Activated CD4-positive, alpha-beta T cell treated with anti-CD3 and anti-CD28 coated beads, Interleukin-2, amount 50 U/mL, for 4 hours (primary cell): Measurements from ENCODE around the gene UBALD1.

Experiments used
- DNase-seq, 2 experiments: peaks; one replicate each; pipeline ENCODE4 v3.0.0-alpha.2; 2020

The UBALD1 gene

DNA sequence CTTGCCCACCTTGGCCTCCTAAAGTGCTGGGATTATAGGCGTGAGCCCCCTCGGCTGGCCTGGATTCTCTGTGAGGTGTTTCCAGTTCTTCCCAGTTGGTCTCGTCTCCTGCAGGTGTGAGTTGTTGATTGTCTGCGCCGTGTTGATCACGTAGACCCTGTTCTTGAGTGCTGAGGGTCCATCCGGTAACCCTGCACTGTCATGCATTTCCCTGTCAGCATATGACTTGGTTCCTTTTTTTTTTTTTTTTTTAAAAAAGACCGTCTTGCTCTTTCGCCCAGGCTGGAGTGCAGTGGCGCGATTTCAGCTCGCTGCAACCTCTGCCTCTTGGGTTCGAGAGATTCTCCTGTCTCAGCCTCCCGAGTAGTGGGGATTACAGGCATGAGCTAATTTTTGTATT is 27.2 kb upstream of the UBALD1 start:
- DNase-seq: no peak

DNA sequence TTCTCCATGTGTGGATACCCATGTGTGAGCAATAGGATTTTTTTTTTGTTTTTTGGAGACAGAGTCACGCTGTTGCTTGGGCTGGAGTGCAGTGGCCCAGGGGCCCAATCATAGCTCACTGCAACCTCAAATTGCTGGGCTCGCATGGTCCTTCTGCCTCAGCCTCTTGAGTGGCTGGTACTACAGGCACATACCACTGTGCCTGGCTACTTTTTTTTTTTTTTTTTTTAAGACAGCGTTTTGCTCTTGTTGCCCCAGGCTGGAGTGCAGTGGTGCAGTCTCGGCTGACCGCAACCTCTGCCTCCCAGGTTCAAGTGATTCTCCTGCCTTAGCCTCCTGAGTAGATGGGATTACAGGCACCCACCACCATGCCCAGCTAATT is 26.6 kb upstream of the UBALD1 start:
- no peak for DNase-seq

DNA sequence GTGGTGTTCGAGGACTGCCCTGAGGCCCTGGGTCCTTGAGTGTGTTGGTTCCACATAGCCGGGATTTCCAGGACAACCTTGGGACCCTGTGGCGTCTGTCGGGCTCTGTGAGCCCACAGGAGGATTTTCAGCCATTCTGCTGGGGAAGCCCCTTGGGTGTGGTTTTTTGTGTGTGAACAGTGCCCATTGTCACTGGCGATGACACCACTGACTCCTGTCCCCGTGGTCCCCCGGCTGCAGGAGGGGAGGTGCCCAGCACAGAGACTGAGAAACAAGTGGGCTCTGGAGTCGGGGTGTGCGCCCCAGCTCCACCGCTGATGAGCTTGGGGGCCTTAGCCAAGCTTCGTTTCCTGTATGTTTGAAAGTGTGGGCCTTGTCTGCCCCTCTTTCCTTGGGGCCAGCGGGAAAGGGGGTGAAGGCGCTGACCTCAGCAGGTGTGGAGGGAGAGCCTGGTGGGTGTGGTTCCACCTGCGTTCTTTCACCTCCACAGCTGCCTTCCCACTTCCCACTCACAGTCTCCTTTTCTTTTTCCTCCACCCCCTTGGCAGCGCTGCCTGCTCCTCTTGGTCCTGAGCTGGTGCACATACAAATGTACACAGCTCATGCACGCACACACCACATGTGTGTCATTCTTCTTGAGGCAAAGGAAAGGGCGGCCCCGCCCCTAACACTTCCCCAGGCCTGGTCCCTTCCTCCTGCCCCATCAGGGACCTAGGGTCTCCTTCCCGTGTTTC is 26.1 kb upstream of the UBALD1 start:
- DNase-seq: no peak

DNA sequence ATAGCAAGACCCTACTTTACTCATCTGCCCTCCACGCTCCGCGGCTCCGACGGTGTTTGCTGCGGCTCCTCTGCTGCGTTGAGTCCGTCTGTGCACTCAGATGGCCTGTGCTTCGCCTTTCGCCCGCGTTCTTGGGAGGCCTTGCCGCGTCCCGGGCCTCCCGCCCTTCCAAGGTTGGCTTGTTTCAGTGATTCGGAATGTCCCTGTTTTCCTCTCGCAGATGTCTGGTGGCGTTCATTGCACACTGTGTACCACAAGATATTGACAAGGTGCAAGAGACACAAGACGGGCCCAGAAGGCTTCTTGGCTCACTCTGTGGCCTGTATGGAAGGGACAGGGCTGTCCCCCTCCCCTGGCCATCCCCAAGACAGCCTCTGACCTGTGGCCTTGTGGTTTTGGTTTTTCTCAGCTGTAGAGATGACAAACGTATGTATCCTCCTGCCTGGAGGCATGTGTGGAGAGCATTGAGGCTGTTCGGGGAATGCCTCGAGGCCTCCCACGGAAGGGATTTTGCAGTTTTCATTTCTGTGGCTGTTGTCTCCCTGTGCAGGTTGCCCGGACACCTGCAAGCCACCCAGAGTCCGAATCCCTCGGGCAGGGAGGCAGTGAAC is 25.3 kb upstream of the UBALD1 start:
- no peak for DNase-seq

DNA sequence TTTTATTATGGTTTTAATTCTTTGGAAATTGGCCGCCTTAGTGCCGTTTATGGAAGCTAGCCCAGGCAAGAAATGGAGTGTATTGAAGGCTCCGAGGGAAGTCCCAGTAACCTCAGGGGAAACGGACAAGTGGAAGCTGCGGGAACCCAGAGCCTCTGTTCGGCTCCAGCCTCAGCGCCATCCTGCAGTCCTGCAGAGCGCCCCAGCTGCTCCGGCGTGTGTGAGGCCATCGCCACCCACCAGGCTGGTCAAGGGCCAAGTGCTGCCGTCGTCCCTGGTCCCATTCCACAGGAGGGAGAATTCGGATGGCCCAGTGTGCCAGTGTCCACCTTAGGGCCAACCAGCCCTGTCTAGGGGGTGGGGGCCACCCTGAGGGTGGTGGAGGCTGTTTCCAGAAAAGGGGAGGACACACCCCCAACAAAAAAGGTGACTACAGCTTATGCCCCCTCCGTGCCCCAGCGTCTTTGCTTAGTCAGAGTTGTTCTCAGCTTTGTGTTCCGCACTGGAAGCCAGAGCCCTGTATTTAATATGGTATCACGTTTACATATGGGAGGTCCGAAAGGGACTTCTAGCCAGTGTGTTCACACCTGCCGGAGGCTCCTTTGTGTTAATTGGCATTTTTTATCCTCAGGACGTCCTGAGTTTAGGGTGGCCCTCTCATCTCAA is 22.9 kb upstream of the UBALD1 start:
- no peak for DNase-seq

DNA sequence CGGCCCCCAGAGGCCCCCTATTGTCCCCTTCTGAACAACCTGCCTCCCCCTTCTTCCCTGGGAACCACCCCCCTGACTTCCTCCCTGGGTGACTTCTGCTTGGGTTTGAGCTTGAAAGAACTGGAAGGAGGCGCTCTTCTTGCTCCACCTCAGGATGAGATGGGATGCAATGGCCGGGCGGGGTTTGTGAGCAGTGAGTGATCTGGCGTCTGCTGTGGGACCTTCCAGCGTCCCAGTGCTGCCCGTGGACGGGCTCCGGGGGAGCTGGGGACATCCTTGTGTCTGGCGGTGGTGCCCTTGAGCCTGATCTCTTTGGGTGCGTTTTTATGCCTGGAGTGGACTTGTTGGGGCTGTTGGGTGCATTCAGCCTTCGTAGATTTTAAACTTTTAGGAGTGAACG is 21.5 kb upstream of the UBALD1 start:
- DNase-seq: no peak

DNA sequence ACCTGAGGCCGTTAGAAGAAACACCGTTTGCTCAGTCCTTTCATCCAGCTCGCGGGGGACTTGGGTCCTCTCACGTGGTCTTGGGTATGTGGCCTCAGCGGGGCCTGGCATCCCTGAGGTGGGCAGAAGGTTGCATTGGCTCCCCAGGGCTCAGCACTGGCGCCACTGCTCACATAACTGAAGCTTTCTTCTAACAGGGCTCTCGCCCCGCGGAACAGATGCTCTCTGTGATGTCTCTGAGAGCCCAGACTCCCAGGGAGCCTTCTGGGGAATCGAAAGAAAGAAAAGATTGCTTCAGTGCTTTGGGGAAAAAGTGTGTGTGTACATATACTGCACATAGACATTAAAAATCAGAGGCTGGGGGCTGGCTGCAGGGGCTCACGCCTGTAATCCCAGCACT is 20.1 kb upstream of the UBALD1 start:
- no peak for DNase-seq

DNA sequence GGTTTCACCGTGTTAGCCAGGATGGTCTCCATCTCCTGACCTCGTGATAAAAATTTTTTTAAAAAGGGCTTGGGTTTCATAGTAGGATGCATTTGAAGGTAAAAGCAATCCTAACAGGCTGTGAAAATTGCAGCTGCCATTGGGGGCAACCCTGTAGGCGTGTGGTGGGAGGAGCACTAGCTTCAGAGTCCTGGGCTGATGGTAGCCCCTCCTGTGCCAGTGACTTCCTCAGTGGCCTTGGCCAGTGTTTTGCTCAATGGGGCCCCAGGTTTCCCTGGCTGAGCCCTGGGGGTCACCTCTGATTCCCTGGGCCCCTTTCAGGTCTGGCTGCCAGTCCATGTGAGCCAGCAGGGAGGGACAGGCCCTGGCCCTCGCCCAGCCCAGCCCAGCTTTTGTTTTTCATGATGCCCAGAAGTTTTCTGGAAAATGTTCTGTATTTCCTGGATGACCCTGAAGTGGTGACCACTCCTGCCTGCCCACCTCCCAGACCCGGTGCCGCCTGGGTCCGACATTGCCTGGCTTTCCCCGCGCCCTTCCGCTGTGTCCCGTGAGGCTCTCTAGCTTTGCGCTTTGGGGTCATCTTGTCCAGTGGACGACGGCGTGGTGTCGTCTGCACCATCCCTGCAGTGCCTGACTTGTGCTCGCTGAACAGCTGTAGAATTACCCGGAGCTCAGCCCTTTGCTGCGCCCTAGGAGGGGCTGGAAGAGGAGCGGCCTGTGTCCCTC is 19.4 kb upstream of the UBALD1 start:
- DNase-seq: no peak

DNA sequence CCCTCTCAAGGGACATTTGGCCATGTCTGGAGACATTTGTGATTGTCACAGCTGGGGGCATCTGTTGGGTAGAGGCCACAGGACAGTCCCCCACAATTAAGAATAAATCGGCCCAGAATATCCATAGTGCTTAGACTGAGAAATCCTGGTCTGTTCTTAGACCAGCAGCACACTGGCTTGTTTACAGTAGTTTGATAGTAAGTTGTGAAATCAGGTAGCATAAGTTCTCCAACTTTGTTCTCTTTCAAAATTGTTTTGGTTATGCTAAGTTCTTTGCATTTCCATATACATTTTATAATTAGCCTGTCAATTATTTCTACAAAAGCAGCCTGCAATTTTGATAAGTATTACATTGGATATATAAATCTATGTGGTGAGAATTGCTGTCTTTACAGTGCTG is 16.8 kb upstream of the UBALD1 start:
- no peak for DNase-seq

DNA sequence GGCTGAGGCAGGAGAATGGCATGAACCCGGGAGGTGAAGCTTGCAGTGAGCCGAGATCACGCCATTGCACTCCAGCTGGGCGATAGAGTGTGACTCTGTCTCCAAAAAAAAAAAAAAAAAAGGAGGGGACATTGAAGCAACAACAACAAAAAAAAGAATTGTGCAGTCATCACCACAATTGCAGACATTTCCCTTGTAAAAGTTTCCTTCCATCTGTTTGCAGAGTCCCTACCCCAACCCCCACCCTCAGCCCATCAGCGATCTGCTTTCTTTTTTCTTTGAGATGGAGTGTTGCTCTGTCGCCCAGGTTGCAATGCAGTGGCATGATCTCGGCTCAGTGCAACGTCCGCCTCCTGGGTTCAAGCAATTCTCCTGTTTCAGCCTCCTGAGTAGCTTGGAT is 13.6 kb upstream of the UBALD1 start:
- DNase-seq: no peak

DNA sequence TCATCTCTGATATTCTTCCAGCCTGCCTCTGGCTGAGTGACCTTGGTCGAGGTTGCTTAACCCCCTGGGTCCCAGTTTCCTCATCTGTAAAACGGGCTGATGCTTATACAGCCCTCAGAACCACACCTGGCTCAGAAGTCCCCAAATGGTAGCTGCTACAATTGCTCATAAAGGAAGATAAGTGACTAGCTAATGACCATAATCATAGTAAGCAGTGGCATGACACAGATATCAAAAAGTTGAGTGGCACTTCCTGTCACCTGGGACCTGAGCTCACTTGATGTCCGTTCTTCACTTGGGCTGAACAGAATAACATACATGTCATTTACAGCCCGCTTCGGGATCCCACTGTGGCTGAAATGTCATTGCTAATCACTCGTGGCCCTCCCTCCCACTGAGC is 11.7 kb upstream of the UBALD1 start:
- DNase-seq: no peak

DNA sequence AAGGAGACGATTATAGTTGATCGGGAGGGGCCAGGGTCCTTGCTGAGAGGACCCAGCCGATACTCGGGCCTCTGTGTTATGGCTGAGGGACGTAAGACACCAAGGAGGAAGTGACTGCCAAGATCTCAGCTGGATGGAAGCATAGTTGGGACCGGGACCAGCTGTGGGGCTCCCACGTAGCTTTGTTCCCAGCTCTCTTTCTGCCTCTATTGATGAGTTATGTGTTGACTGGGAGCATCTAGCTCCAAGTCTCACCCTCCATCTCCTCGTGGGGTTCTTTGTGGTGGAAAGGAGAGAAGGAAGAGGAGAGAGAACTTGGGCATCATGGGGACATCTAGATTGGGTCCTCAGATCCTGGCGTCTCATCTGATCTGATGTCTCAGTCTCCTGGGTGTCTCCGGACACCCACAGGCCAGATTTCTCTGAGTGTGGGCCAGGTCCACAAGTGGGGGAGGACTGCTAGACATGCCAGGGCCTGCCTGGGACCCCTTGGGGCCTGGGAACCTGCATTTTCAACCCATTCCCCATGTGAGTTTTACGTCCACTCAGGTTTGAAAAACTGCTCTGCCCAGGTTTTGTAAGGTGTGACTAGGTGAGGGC is 11.0 kb upstream of the UBALD1 start:
- no peak for DNase-seq

DNA sequence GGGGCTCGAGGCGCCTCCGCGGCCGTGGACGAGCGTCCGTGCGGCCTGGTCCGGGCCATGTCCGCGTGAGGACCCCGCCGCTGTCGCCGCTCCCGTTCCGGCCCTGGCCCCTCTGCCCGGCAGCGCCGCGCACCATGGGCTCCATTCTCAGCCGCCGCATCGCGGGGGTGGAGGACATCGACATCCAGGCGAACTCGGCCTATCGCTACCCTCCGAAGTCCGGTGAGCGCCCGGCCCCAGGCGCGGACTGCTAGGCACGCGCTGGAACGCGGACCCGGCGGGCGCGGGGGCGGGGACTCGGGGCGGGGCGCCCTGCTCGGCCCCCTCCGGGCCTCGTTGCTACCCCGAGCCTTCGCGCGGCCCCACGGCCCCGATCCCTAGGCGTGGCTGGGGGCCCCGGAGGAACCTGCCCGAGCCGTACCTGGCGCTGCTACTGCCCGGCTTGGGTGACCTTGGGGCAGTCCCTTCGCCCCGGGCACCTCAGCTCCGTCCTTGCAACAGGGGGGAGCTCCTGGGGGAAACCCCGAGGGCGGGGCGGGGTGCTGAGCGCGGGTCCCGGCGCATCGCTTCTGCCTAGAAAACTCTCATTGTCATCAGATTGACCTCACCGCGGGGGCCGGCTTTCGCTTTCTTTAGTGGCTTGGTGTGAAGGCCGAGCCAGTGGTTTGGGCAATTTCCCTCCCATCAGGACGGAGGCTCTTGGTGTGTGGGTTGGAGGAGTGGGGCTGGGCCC is 10.3 kb upstream of the UBALD1 start:
- peak; percentile 57 to 60 for DNase-seq

DNA sequence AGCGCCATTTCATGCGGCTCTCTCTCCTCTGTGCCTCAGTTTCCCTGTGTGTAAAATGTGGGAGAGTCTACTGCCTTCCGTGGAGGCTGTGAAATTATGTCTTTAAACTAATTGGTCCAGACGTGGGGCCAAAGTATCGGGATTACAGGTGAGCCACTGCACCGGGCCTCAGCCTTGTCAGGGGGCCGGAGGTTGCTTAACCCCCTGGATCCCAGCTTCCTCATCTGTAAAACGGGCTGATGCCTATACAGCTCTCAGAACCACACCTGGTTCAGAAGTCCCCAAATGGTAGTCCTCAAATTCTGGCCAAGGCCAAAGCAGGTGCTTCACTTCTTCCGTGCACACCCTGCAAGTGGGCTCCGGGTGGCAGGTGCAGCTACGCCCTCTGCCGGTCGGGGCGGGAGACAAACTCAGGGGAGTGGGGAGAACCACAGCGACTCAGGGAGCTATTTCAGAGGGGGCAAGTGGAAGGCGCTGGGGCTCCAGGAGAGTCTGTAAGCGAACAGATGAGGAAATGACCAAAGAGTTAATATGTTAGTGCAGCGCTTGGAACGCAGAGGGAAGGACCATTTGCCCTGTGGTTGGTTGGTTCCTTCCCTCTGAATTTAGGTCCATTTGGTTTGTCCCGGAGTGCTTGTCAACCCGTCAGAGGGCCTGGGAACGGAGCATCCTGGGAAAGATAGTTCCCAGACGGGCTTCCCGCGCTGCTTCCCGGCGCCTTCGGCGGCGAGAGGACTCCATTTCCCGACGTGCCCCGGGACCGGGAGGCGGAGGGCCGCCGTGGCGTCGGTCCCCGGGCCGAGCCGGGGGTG is 9.5 kb upstream of the UBALD1 start, which contains the start of gene MGRN1:
TSS of gene MGRN1 (plus strand) at position 812 of the 812 bp plus-strand sequence. CDS start 135 bp downstream, outside the sequence.
- DNase-seq: peak; percentile 89 to 90

DNA sequence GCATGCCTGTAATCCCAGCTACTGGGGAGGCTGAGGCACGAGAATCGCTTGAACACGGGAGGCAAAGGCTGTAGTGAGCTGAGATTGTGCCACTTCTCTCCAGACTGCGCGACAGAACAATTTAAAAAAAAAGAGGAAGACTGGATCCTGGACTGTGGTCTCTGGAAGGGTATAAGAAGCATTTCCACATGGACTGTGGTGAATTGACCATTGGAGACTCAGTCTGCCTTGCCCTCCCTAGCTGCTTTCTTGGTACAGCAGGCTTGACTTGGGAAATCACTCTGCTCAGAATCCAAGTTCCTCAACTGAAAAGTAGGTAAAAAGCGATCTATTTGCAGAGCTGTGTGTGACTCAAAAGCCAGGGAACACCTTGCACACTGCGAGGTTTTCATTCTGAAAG is 8.9 kb upstream of the UBALD1 start:
- no peak for DNase-seq

DNA sequence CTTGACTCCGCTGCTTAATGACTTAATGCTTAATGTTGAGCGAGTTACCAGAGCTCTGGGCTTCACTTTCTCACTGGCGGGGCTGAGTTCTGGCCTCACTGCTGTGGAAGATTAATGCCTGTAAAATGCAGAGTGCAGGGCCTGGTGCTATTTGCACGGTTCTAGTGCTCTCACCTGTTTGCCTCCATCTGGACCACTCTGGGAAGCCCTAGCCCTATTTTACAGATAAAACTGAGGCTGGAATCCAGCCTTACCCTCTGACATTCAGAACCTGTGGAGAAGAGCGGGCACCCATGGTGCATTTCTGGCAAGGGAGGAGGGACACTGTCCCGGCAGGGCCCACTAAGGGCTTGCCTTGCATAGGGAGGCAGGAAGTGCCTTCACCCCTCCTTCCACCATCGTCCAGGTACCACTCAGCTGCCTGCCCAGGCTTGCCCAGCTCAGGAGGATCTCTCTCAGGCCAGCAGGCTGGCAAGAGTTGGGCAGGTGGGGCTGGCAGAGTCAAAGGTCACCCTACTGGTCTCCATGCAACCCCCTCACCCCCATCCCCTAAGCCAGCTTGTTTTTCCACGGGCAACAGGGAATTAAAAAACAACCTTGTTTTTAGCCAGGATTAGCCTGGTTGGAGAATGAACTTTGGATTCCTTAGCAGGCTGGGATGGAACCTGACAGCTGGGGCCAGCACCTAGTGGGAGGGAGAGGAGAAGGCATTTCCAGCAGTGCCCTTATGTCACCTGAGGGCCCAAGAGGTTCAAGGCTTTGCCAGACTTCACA is 4.1 kb upstream of the UBALD1 start:
- DNase-seq: no peak

DNA sequence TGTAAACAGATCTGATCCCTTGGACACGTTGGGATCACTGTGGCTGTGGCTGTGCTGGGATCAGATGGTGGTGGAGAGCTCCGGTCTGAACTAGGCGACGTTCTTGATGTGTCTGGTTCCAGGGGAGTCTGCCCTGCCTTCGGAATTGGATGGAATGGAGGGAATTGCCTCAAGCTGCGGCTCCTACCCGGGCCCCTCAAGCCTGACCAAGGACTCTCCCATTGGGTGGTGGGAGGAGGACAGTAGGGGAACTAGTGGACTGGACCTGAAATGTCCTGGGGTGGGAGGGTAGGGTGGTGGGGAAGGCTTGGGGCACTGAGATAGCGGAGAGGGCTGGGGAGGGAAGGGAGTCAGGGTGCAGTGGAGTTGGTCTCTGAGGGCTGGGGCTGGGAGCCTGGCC is 3.2 kb upstream of the UBALD1 start:
- DNase-seq: no peak

DNA sequence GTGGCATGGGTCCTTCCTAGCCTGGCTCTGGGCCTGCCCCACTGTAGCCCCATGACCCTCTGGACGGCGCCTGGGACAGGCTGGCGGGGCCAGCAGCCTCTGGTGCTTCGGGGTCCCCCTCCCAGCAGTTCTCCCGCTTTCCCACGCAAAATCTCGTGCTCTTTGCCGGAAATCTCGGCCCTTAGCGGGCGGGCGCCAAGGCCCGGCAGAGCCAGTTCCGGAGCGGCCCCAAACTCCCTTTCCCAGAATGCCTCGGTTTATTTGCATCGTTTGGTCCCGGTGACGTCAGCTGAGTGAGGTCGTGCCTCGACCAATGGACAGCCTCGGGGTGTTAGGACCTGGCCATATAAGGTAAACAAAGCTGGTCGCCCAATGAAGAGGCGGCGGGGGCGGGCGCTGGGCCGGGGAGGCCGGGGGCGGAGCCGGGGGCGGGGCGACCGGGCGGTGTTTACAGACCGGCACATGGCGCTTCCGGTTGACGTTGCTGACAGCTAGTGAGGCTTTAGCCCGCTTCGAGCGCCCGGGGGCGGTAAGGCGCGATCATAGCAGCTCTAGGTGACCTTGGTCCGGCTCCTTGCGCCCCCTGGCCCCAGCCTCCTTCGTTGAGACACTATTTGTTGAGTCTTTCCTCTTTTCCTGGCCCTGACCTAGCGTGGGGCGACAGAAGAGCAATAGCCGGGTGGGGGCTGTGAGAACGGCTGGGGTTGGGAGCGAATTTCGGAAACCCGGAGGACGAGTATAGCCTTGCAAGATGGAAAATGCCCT is 1.5 kb upstream of the UBALD1 start:
- DNase-seq: peak; percentile 99

DNA sequence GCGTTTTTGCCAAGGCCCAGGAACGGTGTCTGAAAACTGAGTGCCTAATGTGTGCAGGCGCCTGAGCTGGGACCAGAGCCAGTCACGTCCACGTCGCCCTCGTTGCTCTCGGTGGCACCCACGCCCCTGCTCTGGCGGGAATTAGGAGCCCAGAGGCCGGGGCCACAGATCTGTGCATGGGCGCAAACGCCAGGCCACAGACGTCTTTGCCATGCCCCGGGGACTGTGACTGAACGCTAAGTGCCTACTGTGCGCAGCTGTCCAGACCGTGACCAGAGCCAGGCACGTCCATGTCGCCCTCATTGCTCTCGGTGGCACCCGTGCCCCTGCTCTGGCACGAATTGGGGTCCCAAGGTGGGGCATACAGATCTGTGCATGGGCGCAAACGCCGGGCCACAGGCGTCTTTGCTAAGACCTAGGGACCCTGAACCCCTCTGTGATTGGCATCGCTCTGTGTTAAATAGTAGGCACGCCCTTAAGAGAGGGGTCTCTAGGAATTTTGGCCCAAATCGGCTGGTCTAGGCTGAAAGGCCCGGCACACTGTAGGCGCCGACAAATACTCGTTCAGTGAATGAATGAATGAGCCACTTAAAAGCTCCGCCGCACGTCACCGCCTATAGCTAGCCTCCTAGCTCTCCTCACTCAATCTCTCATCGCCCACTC is 827 bp upstream of the UBALD1 start:
- DNase-seq: no peak
